HG02763 (cell line): ENCODE data around the gene HSDL1.
"Not testable (repeated sequence)": the region's sequence is repeated elsewhere in the genome, so short reads cannot be mapped to it uniquely, and the experiment has no call there.

Experiments used
- ATAC-seq: cut with Tn5 transposase; IDR thresholded peaks from one replicate; pipeline ENCODE4 v1.9.1; 2021; ENCODE audit warnings: mild to moderate bottlenecking, moderate library complexity; ENCODE audit not compliant: unreplicated experiment

The HSDL1 gene

GRCh38 chr16:84139628-84140258 lies 5.2 kb downstream of the HSDL1 start:
- ATAC-seq = no peak

- no peak for ATAC-seq
Observed at GRCh38 chr16:84138824-84139627, 6.0 kb downstream of the HSDL1 start.

GRCh38 chr16:84138500-84138823 lies 6.5 kb downstream of the HSDL1 start:
- ATAC-seq = no peak

- no peak for ATAC-seq
Observed at GRCh38 chr16:84137769-84138357, 7.1 kb downstream of the HSDL1 start.

- ATAC-seq = no peak
Observed at GRCh38 chr16:84137287-84137686, 7.7 kb downstream of the HSDL1 start.

GRCh38 chr16:84136331-84137125 lies 8.4 kb downstream of the HSDL1 start:
- no peak for ATAC-seq

- ATAC-seq = no peak
Observed at GRCh38 chr16:84132527-84133285, 12.3 kb downstream of the HSDL1 start.

- no peak for ATAC-seq
Observed at GRCh38 chr16:84131117-84131516, 13.9 kb downstream of the HSDL1 start.

GRCh38 chr16:84124257-84125073 lies 20.5 kb downstream of the HSDL1 start:
- ATAC-seq = no peak

- no peak for ATAC-seq
Observed at GRCh38 chr16:84121007-84121406, 24.0 kb downstream of the HSDL1 start.

GRCh38 chr16:84120023-84120422 lies 25.0 kb downstream of the HSDL1 start:
- no peak for ATAC-seq

GRCh38 chr16:84119368-84119767 lies 25.6 kb downstream of the HSDL1 start:
- ATAC-seq = no peak

- not testable (repeated sequence) for ATAC-seq
Observed at GRCh38 chr16:84118315-84118714, 26.7 kb downstream of the HSDL1 start.

GRCh38 chr16:84117494-84117843 lies 27.5 kb downstream of the HSDL1 start:
- ATAC-seq = no peak

GRCh38 chr16:84116720-84117493 lies 28.1 kb downstream of the HSDL1 start, which contains the start of gene MBTPS1:
Gene MBTPS1, minus strand, starts transcription at chr16:84116942. Its CDS starts 15,159 bp downstream, at chr16:84101783.
- ATAC-seq = peak; percentile 88

- peak; percentile 28 for ATAC-seq
Observed at GRCh38 chr16:84115919-84116719, 28.9 kb downstream of the HSDL1 start.

GRCh38 chr16:84111949-84112348 lies 33.0 kb downstream of the HSDL1 start:
- ATAC-seq = not testable (repeated sequence)

GRCh38 chr16:84111525-84111924 lies 33.5 kb downstream of the HSDL1 start:
- ATAC-seq = no peak
